HG03060 (cell line): ENCODE data around the gene B4GALT3.

Experiments
- ATAC-seq: cut with Tn5 transposase; IDR thresholded peaks from one replicate; pipeline ENCODE4 v1.9.1; 2021; ENCODE audit warnings: low read depth, moderate number of reproducible peaks; ENCODE audit not compliant: unreplicated experiment

The B4GALT3 gene

GRCh38 chr1:161131523-161132409, 45.5 kb downstream of the B4GALT3 start:
- no peak for ATAC-seq

DNA sequence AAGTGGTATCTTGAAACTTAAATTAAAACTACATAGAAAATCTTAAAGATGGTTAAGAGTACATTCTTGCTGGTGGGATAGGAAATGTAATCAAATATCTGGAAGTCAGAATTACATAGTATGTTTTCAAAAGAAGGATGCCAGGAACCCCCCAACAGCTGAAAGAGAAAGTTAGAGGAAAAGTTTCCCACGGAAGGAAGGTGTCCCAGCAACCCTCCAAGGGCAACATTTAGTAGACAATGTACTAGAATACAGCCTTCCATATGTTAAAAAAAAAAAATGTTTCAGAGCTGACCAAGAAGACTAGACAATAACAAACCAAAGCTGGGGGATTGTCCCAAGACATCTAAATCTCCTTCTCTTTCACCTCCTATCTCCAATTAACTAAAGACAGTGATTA, 47.0 kb downstream of the B4GALT3 start:
- no peak for ATAC-seq

DNA sequence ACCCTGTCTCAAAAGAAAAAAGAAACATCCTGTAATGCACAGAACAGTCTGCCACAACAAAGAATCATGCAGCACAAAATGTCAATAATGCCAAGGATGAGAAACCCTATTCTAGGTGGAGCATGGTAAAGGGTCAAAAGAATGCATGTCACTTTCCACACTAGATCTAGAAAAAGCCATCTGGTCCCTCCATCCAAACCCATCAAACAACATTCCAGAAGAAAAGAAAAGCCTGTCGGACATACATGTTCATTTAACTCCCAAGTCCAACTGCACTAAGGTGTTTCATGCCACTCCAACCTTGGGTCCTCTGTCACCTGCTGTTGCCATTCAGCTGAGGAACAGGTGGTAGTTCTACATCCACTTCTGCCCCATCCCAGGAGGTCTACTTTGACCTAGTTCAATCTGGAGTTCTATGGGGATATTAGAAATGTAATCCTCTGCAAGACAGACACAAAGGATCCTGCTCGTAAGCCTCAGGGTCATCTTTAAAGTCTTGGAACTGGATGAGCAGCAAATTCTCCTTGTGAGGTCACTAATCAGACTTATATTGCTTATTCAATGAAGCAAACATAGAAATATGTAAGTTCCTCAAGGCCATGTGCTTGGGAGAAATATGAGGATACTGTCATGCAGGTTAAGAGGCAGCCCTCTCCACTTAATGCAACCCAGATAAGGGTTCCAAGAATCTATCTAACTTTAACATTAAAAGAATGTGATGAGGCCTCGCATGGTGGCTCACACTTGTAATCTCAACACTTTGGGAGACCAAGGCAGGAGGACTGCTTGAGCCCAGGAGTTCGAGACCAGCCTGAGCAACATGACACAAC, 48.5 kb downstream of the B4GALT3 start:
- ATAC-seq = no peak

DNA sequence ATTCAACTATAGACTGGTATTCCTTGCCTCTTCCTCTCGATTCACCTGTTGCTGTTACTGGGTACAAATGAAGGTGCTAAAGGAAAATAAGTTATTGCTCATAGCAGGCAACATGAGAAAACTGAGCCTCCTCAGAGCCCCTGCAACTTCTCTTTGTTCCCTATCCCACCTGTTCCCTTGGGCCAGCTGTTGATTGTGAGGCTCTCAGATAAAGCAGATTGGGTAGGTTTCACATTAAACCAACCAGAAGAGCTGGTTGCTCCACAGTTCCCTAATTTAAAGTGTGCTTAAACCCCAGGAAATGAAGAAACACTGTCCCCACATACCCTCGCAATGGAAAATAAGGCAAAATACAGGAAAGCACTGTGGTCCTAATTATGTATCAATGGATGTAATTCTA, 49.7 kb downstream of the B4GALT3 start:
- ATAC-seq = no peak

- ATAC-seq = no peak
Measured at GRCh38 chr1:161122967-161123366, 54.3 kb downstream of the B4GALT3 start.

- ATAC-seq = no peak
Measured at GRCh38 chr1:161121834-161122233, 55.5 kb downstream of the B4GALT3 start.
